Osteoblast (primary cell): ENCODE measurements around the gene NEXN. TPM values are rescaled to one million over a fixed set of nuclear protein-coding genes. Genes with fewer than 3 reads are reported as not detected.

Experiments used
- DNase-seq: peaks from one replicate; pipeline ENCODE4 v3.0.0; 2011; ENCODE audit warnings: low spot score, mixed read lengths; ENCODE audit not compliant: insufficient read length; ENCODE audit errors: missing footprints
- H2AFZ ChIP-seq: 2 replicates; pipeline ENCODE4 v1.6.0; 2011; ENCODE audit warnings: mild to moderate bottlenecking, low read length
- H3K27ac ChIP-seq: 2 replicates; pipeline ENCODE4 v1.5.1; 2011; ENCODE audit warnings: mild to moderate bottlenecking, low read depth, low read length, moderate library complexity
- H3K27me3 ChIP-seq: 2 replicates; pipeline ENCODE4 v1.6.0; 2012; ENCODE audit warnings: mild to moderate bottlenecking, control low read depth, inconsistent platforms, low read length, moderate library complexity; ENCODE audit not compliant: insufficient read depth
- H3K36me3 ChIP-seq: 2 replicates; pipeline ENCODE4 v1.5.1; 2011; ENCODE audit warnings: mild to moderate bottlenecking, low read length, control low read depth, moderate library complexity; ENCODE audit not compliant: insufficient read depth
- H3K4me1 ChIP-seq: 2 replicates; pipeline ENCODE4 v1.5.1; 2011; ENCODE audit warnings: mild to moderate bottlenecking, low read length, control low read depth, moderate library complexity; ENCODE audit not compliant: insufficient read depth
- H3K4me2 ChIP-seq: 2 replicates; pipeline ENCODE4 v1.6.0; 2011; ENCODE audit warnings: mild to moderate bottlenecking, low read length; ENCODE audit not compliant: insufficient read depth
- H3K4me3 ChIP-seq: fragments of 200-600 bp; sonication (generic); 3 replicates; pipeline ENCODE4 v1.5.1; 2012; ENCODE audit warnings: mild to moderate bottlenecking, low read length, inconsistent platforms; ENCODE audit not compliant: insufficient read depth
- H3K79me2 ChIP-seq: 2 replicates; pipeline ENCODE4 v1.6.0; 2012; ENCODE audit warnings: mild to moderate bottlenecking, low read length, control low read depth, inconsistent platforms; ENCODE audit not compliant: insufficient read depth
- H3K9me3 ChIP-seq: 2 replicates; pipeline ENCODE4 v1.5.1; 2011; ENCODE audit warnings: low read depth, low read length, control low read depth
- H4K20me1 ChIP-seq: 2 replicates; pipeline ENCODE4 v1.6.0; 2012; ENCODE audit warnings: mild to moderate bottlenecking, low read length, control low read depth; ENCODE audit not compliant: insufficient read depth
- total RNA-seq: library from RNA; depleted of rRNA; stranded (reverse); fragments of >200 nt; gene quantifications from 2 replicates; pipeline ENCODE4 v1.2.3, GENCODE V29; 2012
- TF ChIP-seq, protein P1 (sequence below): IDR thresholded peaks from 2 replicates; pipeline ENCODE4 v1.5.1; 2011; ENCODE audit warnings: mild to moderate bottlenecking, low read depth, low read length, moderate library complexity; ENCODE audit errors: extremely low read depth

The NEXN gene
- total RNA-seq, 1 donor: 6.9 TPM

- peaks cover 8% of the 10 kb centered on the region for H4K20me1 ChIP-seq
- H3K36me3 ChIP-seq: peaks cover 94% of the 10 kb centered on the region
- TF ChIP-seq, protein P1, sequence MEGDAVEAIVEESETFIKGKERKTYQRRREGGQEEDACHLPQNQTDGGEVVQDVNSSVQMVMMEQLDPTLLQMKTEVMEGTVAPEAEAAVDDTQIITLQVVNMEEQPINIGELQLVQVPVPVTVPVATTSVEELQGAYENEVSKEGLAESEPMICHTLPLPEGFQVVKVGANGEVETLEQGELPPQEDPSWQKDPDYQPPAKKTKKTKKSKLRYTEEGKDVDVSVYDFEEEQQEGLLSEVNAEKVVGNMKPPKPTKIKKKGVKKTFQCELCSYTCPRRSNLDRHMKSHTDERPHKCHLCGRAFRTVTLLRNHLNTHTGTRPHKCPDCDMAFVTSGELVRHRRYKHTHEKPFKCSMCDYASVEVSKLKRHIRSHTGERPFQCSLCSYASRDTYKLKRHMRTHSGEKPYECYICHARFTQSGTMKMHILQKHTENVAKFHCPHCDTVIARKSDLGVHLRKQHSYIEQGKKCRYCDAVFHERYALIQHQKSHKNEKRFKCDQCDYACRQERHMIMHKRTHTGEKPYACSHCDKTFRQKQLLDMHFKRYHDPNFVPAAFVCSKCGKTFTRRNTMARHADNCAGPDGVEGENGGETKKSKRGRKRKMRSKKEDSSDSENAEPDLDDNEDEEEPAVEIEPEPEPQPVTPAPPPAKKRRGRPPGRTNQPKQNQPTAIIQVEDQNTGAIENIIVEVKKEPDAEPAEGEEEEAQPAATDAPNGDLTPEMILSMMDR: no peak
- H2AFZ ChIP-seq: no peak overlapping the region
- peaks cover 52% of the 10 kb centered on the region for H3K79me2 ChIP-seq
- no peak overlapping the region for H3K27ac ChIP-seq
- H3K4me3 ChIP-seq: no peak overlapping the region
- H3K9me3 ChIP-seq: no peaks in the 10 kb centered on the region
- no peak overlapping the region for H3K4me2 ChIP-seq
- DNase-seq: no peak
- H3K4me1 ChIP-seq: peaks cover 11% of the 10 kb centered on the region
- H3K27me3 ChIP-seq: no peaks in the 10 kb centered on the region
Observed at GRCh38 chr1:77950873-77951272, 62.4 kb downstream of the NEXN start.

GRCh38 chr1:77951328-77951727, 62.9 kb downstream of the NEXN start:
- no peak overlapping the region for H2AFZ ChIP-seq
- TF ChIP-seq, protein P1: no peak
- peaks cover 8% of the 10 kb centered on the region for H4K20me1 ChIP-seq
- no peak overlapping the region for H3K4me3 ChIP-seq
- no peak overlapping the region for H3K4me2 ChIP-seq
- peaks cover 96% of the 10 kb centered on the region for H3K36me3 ChIP-seq
- no peaks in the 10 kb centered on the region for H3K27me3 ChIP-seq
- no peak for DNase-seq
- H3K4me1 ChIP-seq: peaks cover 11% of the 10 kb centered on the region
- H3K27ac ChIP-seq: no peak overlapping the region
- H3K79me2 ChIP-seq: peaks cover 52% of the 10 kb centered on the region
- no peaks in the 10 kb centered on the region for H3K9me3 ChIP-seq

GRCh38 chr1:77953907-77954306, 65.5 kb downstream of the NEXN start:
- Histone ChIP-seq H3K36me3 (peaks cover 96% of the 10 kb centered on the region), H3K79me2 (peaks cover 54% of the 10 kb centered on the region), H3K27ac (no peak overlapping the region), H3K4me1 (peaks cover 8% of the 10 kb centered on the region), H3K4me3 (no peak overlapping the region), H3K27me3 (no peaks in the 10 kb centered on the region), H2AFZ (no peak overlapping the region), H3K9me3 (no peaks in the 10 kb centered on the region), H4K20me1 (peaks cover 10% of the 10 kb centered on the region), H3K4me2 (no peak overlapping the region)
- DNase-seq: no peak
- TF ChIP-seq, protein P1: no peak

DNA sequence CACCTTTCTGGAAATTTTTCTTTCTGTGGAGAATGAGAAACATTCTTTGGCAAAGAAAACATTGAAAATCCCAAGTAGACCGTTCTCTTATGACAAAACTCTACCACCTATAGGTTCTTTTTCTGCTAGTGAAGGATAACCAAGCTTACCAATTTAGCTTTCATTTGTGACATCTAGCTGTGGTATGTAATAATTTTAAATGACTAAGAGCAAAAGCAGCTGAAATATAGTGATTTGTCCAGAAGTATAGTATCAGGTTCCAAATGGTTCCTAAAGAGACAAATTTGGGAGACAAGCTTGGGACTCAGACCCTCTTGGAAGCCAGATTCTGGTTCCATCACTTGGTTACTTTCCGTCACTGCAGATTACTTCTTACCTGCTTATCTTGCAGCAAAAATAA, 66.1 kb downstream of the NEXN start:
- H3K27ac ChIP-seq: no peak overlapping the region
- TF ChIP-seq, protein P1: no peak
- H4K20me1 ChIP-seq: peaks cover 10% of the 10 kb centered on the region
- no peak overlapping the region for H2AFZ ChIP-seq
- H3K79me2 ChIP-seq: peaks cover 55% of the 10 kb centered on the region
- no peaks in the 10 kb centered on the region for H3K9me3 ChIP-seq
- peak; percentile 39 for DNase-seq
- peaks cover 95% of the 10 kb centered on the region for H3K36me3 ChIP-seq
- no peak overlapping the region for H3K4me2 ChIP-seq
- no peaks in the 10 kb centered on the region for H3K27me3 ChIP-seq
- peaks cover 5% of the 10 kb centered on the region for H3K4me1 ChIP-seq
- no peak overlapping the region for H3K4me3 ChIP-seq
